CD8-positive, alpha-beta memory T cell (primary cell): Measurements from ENCODE around the gene SYNE2. TPM values are rescaled to one million over a fixed set of nuclear protein-coding genes. Genes with fewer than 3 reads are reported as not detected.

Experiments
- CTCF ChIA-PET: fragments of 350-600 bp; sonication (Branson Sonifier 250); formaldehyde crosslinking; loops from one replicate; lab custom pipeline; 2021; ENCODE audit warnings: antibody characterized with exemption; lab: Charles Lee
- POLR2A ChIA-PET: fragments of 350-600 bp; sonication (Branson Sonifier 250); formaldehyde crosslinking; loops from one replicate; lab custom pipeline; 2021; ENCODE audit warnings: antibody characterized with exemption; lab: Charles Lee
- DNase-seq, 5 donors: peaks; one replicate each; pipeline versions ENCODE4 v3.0.0 to v3.0.0-alpha.2; 2020 to 2022; ENCODE audit warnings: mixed read lengths in 1 of 5
- H3K27ac ChIP-seq: one replicate; pipeline ENCODE4 v1.7.0; 2013; ENCODE audit warnings: low read depth, mild to moderate bottlenecking, low read length, moderate library complexity
- H3K27me3 ChIP-seq: 2 replicates; pipeline ENCODE4 v1.7.0; 2013; ENCODE audit warnings: low read length, mild to moderate bottlenecking; ENCODE audit not compliant: insufficient read depth, poor library complexity, severe bottlenecking
- H3K36me3 ChIP-seq: 2 replicates; pipeline ENCODE4 v1.7.0; 2013; ENCODE audit warnings: mild to moderate bottlenecking, low read length, moderate library complexity; ENCODE audit not compliant: insufficient read depth
- H3K4me1 ChIP-seq: 2 replicates; pipeline ENCODE4 v1.7.0; 2013; ENCODE audit warnings: mild to moderate bottlenecking, low read length, moderate library complexity; ENCODE audit not compliant: insufficient read depth
- H3K4me3 ChIP-seq: 2 replicates; pipeline ENCODE4 v1.7.0; 2013; ENCODE audit warnings: mild to moderate bottlenecking, low read length
- H3K9me3 ChIP-seq: 2 replicates; pipeline ENCODE4 v1.7.0; 2013; ENCODE audit warnings: mild to moderate bottlenecking, low read length
- H3K27ac Mint-ChIP-seq, 8 donors: one replicate each; pipeline ENCODE4 v1.8.0; 2020 to 2021; ENCODE audit warnings: mixed read lengths in 8 of 8, mild to moderate bottlenecking in 6 of 8, inconsistent platforms in 3 of 8, moderate library complexity in 3 of 8
- H3K27me3 Mint-ChIP-seq, 2 donors: one replicate each; pipeline ENCODE4 v1.8.0; 2020 to 2021; ENCODE audit warnings: mixed read lengths in 2 of 2, mild to moderate bottlenecking in 1 of 2, moderate library complexity in 1 of 2
- H3K36me3 Mint-ChIP-seq, 3 donors: one replicate each; pipeline ENCODE4 v1.8.0; 2020 to 2021; ENCODE audit warnings: mixed read lengths in 3 of 3, inconsistent platforms in 1 of 3, mild to moderate bottlenecking in 1 of 3
- H3K4me1 Mint-ChIP-seq, 3 donors: one replicate each; pipeline ENCODE4 v1.8.0; 2020 to 2021; ENCODE audit warnings: mixed read lengths in 3 of 3, inconsistent platforms in 1 of 3, mild to moderate bottlenecking in 1 of 3
- H3K4me3 Mint-ChIP-seq, 7 donors: one replicate each; pipeline ENCODE4 v1.8.0; 2020 to 2021; ENCODE audit warnings: mixed read lengths in 7 of 7, mild to moderate bottlenecking in 6 of 7, moderate library complexity in 4 of 7, inconsistent platforms in 2 of 7
- H3K9me3 Mint-ChIP-seq, 5 donors: one replicate each; pipeline ENCODE4 v1.8.0; 2020 to 2022; ENCODE audit warnings: mixed read lengths in 5 of 5, mild to moderate bottlenecking in 3 of 5, moderate library complexity in 2 of 5, inconsistent platforms in 1 of 5
- polyA plus RNA-seq: library from polyadenylated mRNA; unstranded; fragments of 300-500 nt; fragmentation: Illumina TruSeq; gene quantifications from one replicate; pipeline ENCODE4 v1.2.3, GENCODE V29; 2021
- total RNA-seq, 2 experiments: library from RNA; stranded (reverse); gene quantifications; one replicate each; pipeline ENCODE4 v1.2.3, GENCODE V29; 2021

SYNE2 gene
- total and polyA plus RNA-seq, 3 experiments from 2014 or later, result 45.2 to 104 (median 45.6) TPM

DNA sequence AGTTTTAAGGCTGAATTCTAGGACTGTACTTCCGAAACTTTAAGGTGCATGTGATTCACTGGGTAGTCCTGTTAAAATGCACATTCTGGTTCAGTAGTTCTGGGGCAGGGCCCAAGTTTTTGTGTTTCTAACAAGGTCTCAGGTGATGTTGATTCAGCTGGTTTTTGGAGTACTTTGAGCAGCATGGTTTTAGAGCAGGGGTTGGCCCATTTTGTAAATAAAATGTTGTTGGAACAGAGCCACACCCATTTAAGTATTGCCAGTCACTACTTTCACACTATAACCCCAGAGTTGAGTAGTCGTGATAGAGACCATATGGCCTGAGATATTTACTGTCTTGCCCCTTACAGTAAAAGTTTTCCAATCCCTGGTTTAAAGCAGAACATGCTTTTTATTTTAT, 111.3 kb downstream of the SYNE2 start:
- Mint-ChIP-seq H3K4me1 (no peaks in the 10 kb centered on the region), H3K9me3 (no peaks in the 10 kb centered on the region)
- no peak overlapping the region for H3K4me3 ChIP-seq

DNA sequence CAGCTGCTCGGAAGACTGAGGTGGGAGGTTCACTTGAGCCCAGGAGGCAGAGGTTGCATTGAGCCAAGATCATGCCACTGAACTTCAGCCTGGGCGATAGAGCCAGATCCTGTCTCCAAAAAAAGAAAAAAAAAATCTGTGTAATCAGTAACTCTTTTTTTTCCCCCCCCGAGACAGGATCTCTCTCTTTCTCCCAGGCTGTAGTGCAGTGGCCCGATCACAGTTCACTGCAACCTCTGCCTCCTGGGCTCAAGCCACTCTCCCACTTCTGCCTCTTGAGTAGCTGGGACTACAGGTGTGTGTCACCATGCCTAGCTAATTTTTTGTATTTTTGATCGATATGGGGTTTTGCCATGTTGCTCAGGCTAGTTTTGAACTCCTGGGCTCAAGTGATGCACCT, 113.6 kb downstream of the SYNE2 start:
- no peaks in the 10 kb centered on the region for H3K9me3 ChIP-seq
- Mint-ChIP-seq H3K27ac (no peak overlapping the region), H3K4me3 (no peak overlapping the region), H3K4me1 (no peaks in the 10 kb centered on the region), H3K27me3 (no peaks in the 10 kb centered on the region), H3K36me3 (peaks cover 0 to 74% (median 16%) of the 10 kb centered on the region in 3 donors), H3K9me3 (no peaks in the 10 kb centered on the region)
- ChIA-PET POLR2A (no interaction called here), CTCF (interaction anchor here (0.8 to 1.4 kb wide), 2 partner anchors 9 to 523 kb away, joined by 3 to 5 read pairs; no protein-coding TSS in a partner anchor)
- no peaks in the 10 kb centered on the region for H3K27me3 ChIP-seq
- H3K27ac ChIP-seq, result no peak overlapping the region
- H3K4me3 ChIP-seq, result no peak overlapping the region
- H3K4me1 ChIP-seq, result no peaks in the 10 kb centered on the region
- H3K36me3 ChIP-seq, result peaks cover 20% of the 10 kb centered on the region
- no peak for DNase-seq

More for the DNA sequence above, 111.3 kb downstream of the SYNE2 start:
- H3K27me3 ChIP-seq, result no peaks in the 10 kb centered on the region
- Mint-ChIP-seq H3K4me3 (no peak overlapping the region), H3K27me3 (no peaks in the 10 kb centered on the region), H3K36me3 (peaks cover 0 to 72% (median 15%) of the 10 kb centered on the region in 3 donors), H3K27ac (peak overlapping the region in 1 of 8 donors; percentile 33)
- POLR2A ChIA-PET, result no interaction called here
- no peaks in the 10 kb centered on the region for H3K9me3 ChIP-seq
- H3K27ac ChIP-seq, result no peak overlapping the region
- CTCF ChIA-PET, result no interaction called here
- no peaks in the 10 kb centered on the region for H3K4me1 ChIP-seq
- no peak for DNase-seq
- H3K36me3 ChIP-seq, result peaks cover 25% of the 10 kb centered on the region

DNA sequence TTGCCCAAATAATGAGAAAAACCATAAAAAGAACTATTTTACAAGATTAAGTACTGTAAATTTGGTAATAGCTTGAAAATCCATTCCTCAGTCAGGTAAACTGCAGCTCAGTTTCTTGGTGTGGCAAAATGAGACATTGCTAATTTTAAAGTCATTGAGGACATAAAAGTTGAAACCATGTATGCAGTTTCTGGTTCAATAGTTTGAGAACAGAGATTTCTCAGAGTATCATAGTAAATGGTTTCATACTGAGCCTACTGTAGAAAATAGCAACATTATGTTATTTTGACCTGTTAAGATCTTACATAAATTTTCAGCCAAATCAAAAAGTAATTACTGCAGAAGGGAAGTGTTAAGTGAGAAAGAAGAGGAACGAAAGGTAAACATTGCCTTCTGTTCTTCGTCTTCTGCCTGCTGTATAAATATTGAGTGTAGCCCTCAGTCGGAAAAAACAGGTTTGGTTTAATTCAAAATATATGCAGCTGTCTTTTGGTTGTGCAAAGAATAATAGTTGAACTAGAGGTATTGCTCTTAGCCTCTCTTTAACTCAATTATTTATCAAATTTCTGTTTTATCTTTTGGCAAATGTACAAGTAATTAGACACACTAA, 119.6 kb downstream of the SYNE2 start:
- peaks cover 4% of the 10 kb centered on the region for H3K36me3 ChIP-seq
- H3K4me1 ChIP-seq, result no peaks in the 10 kb centered on the region
- Mint-ChIP-seq H3K4me1 (no peaks in the 10 kb centered on the region), H3K27me3 (no peaks in the 10 kb centered on the region), H3K27ac (peak overlapping the region in 2 of 8 donors; percentile 11 to 12), H3K9me3 (no peaks in the 10 kb centered on the region), H3K4me3 (no peak overlapping the region), H3K36me3 (peaks cover 4 to 76% (median 23%) of the 10 kb centered on the region in 3 donors)
- ChIA-PET POLR2A (no interaction called here), CTCF (no interaction called here)
- H3K9me3 ChIP-seq, result no peaks in the 10 kb centered on the region
- H3K27ac ChIP-seq, result no peak overlapping the region
- DNase-seq, result no peak
- H3K4me3 ChIP-seq, result no peak overlapping the region
- H3K27me3 ChIP-seq, result no peaks in the 10 kb centered on the region

DNA sequence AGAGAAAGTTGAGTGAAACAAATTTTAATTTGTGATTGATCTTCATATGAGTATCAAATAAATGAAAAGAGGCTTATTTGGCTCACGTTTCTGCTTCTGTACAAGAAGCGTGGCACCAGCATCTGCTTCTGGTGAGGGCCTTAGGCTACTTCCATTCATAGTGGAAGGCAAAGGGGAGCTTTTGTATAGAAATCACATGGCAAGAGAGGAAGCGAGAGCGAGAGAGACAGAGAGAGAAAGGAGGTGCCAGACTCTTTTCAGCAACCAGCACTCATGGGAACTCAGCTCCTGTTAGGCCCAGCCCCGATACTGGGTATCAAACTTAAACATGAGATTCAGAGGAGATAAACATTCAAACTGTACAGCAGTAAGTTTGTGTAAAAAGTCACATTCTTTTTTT, 121.4 kb downstream of the SYNE2 start:
- Histone ChIP-seq H3K9me3 (no peaks in the 10 kb centered on the region), H3K4me1 (no peaks in the 10 kb centered on the region), H3K27me3 (no peaks in the 10 kb centered on the region), H3K36me3 (peaks cover 7% of the 10 kb centered on the region), H3K27ac (no peak overlapping the region), H3K4me3 (no peak overlapping the region)
- CTCF ChIA-PET, result interaction anchor here (1.1 kb wide), 1 partner anchor 174 kb away, joined by 3 read pairs; no protein-coding TSS in a partner anchor
- Mint-ChIP-seq H3K27ac (peak overlapping the region in 1 of 8 donors; percentile 11), H3K27me3 (no peaks in the 10 kb centered on the region), H3K4me1 (no peaks in the 10 kb centered on the region), H3K36me3 (peaks cover 4 to 77% (median 31%) of the 10 kb centered on the region in 3 donors), H3K4me3 (no peak overlapping the region), H3K9me3 (no peaks in the 10 kb centered on the region)
- POLR2A ChIA-PET, result interaction anchor here (0.7 kb wide), 1 partner anchor 57 kb away, joined by 4 read pairs; no protein-coding TSS in a partner anchor
- no peak for DNase-seq

DNA sequence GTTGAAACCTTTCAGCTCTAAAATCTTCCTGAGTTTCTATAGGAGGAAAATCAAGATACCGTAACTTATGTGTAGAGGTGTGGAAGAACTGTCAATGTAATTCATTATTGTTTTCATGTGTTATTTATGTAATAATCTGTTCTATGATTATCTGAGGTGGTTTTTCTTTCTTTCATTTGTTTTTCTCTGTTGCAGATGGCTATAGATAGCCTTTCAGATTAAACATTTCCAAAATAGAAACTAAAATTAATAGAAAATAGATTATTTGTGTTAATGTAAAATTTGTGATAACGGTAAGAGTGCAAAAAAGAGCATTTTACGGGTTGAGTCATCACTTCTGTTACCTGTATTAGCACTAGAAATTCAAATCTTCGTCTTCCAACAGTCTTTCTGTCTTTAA, 128.8 kb downstream of the SYNE2 start:
- H3K36me3 Mint-ChIP-seq, result peaks cover 1 to 78% (median 21%) of the 10 kb centered on the region in 3 donors
- peaks cover 4% of the 10 kb centered on the region for H3K36me3 ChIP-seq

GRCh38 chr14:63982156-63982555, 129.4 kb downstream of the SYNE2 start:
- CTCF ChIA-PET, result no interaction called here
- no peak overlapping the region for H3K4me3 Mint-ChIP-seq

More for the DNA sequence above, 128.8 kb downstream of the SYNE2 start:
- Histone ChIP-seq H3K9me3 (no peaks in the 10 kb centered on the region), H3K4me3 (no peak overlapping the region), H3K4me1 (no peaks in the 10 kb centered on the region), H3K27me3 (no peaks in the 10 kb centered on the region), H3K27ac (no peak overlapping the region)
- Mint-ChIP-seq H3K27ac (no peak overlapping the region), H3K9me3 (no peaks in the 10 kb centered on the region), H3K4me1 (no peaks in the 10 kb centered on the region), H3K27me3 (no peaks in the 10 kb centered on the region), H3K4me3 (no peak overlapping the region)
- POLR2A ChIA-PET, result no interaction called here
- DNase-seq, result no peak
- CTCF ChIA-PET, result no interaction called here

GRCh38 chr14:63982629-63983028, 129.8 kb downstream of the SYNE2 start:
- H3K27ac ChIP-seq, result no peak overlapping the region
- ChIA-PET CTCF (no interaction called here), POLR2A (no interaction called here)
- Mint-ChIP-seq H3K27me3 (no peaks in the 10 kb centered on the region), H3K9me3 (no peaks in the 10 kb centered on the region), H3K4me1 (peaks cover 0 to 3% (median 2%) of the 10 kb centered on the region in 3 donors), H3K36me3 (peaks cover 0 to 75% (median 21%) of the 10 kb centered on the region in 3 donors), H3K27ac (no peak overlapping the region), H3K4me3 (no peak overlapping the region)
- no peaks in the 10 kb centered on the region for H3K4me1 ChIP-seq
- no peaks in the 10 kb centered on the region for H3K27me3 ChIP-seq
- H3K36me3 ChIP-seq, result peaks cover 4% of the 10 kb centered on the region
- no peak for DNase-seq
- H3K9me3 ChIP-seq, result no peaks in the 10 kb centered on the region
- no peak overlapping the region for H3K4me3 ChIP-seq

More at GRCh38 chr14:63982156-63982555, 129.4 kb downstream of the SYNE2 start:
- H3K9me3 Mint-ChIP-seq, result no peaks in the 10 kb centered on the region
- peaks cover 0 to 78% (median 23%) of the 10 kb centered on the region in 3 donors for H3K36me3 Mint-ChIP-seq
- POLR2A ChIA-PET, result no interaction called here
- H3K27me3 ChIP-seq, result no peaks in the 10 kb centered on the region
- H3K36me3 ChIP-seq, result peaks cover 4% of the 10 kb centered on the region
- H3K9me3 ChIP-seq, result no peaks in the 10 kb centered on the region
- no peaks in the 10 kb centered on the region for H3K27me3 Mint-ChIP-seq
- H3K4me3 ChIP-seq, result no peak overlapping the region
- H3K27ac ChIP-seq, result no peak overlapping the region
- no peaks in the 10 kb centered on the region for H3K4me1 ChIP-seq
- no peak overlapping the region for H3K27ac Mint-ChIP-seq
- H3K4me1 Mint-ChIP-seq, result peaks cover 0 to 1% (median under 1%) of the 10 kb centered on the region in 3 donors
- no peak for DNase-seq

GRCh38 chr14:63986789-63987533, 134.2 kb downstream of the SYNE2 start:
- Mint-ChIP-seq H3K9me3 (no peaks in the 10 kb centered on the region), H3K4me1 (peaks cover 9 to 14% (median 9%) of the 10 kb centered on the region in 3 donors), H3K27me3 (no peaks in the 10 kb centered on the region), H3K27ac (peak overlapping the region in 3 of 8 donors; percentile 22 to 70 (median 53)), H3K36me3 (peaks cover 5 to 66% (median 18%) of the 10 kb centered on the region in 3 donors), H3K4me3 (no peak overlapping the region)
- no peak overlapping the region for H3K4me3 ChIP-seq
- H3K27me3 ChIP-seq, result no peaks in the 10 kb centered on the region
- H3K9me3 ChIP-seq, result no peaks in the 10 kb centered on the region
- no peak overlapping the region for H3K27ac ChIP-seq
- H3K36me3 ChIP-seq, result peaks cover 8% of the 10 kb centered on the region
- DNase-seq, result no peak
- ChIA-PET CTCF (no interaction called here), POLR2A (no interaction called here)
- no peaks in the 10 kb centered on the region for H3K4me1 ChIP-seq
